Measurements from ENCODE around the gene FAM162A. TPM values are rescaled to one million over a fixed set of nuclear protein-coding genes. Genes with fewer than 3 reads are reported as not detected.

Gene FAM162A, protein sequence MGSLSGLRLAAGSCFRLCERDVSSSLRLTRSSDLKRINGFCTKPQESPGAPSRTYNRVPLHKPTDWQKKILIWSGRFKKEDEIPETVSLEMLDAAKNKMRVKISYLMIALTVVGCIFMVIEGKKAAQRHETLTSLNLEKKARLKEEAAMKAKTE
- 141 TPM for total RNA-seq
- long read RNA-seq, transcript FAM162A-203 (5 exons, 3,052 nt): major isoform, 125 of 140 reads
- long read RNA-seq, partial matches to known transcripts: 1 of 140 reads
- long read RNA-seq, other reads (novel, unspliced or antisense): 14 of 140 reads

DNA sequence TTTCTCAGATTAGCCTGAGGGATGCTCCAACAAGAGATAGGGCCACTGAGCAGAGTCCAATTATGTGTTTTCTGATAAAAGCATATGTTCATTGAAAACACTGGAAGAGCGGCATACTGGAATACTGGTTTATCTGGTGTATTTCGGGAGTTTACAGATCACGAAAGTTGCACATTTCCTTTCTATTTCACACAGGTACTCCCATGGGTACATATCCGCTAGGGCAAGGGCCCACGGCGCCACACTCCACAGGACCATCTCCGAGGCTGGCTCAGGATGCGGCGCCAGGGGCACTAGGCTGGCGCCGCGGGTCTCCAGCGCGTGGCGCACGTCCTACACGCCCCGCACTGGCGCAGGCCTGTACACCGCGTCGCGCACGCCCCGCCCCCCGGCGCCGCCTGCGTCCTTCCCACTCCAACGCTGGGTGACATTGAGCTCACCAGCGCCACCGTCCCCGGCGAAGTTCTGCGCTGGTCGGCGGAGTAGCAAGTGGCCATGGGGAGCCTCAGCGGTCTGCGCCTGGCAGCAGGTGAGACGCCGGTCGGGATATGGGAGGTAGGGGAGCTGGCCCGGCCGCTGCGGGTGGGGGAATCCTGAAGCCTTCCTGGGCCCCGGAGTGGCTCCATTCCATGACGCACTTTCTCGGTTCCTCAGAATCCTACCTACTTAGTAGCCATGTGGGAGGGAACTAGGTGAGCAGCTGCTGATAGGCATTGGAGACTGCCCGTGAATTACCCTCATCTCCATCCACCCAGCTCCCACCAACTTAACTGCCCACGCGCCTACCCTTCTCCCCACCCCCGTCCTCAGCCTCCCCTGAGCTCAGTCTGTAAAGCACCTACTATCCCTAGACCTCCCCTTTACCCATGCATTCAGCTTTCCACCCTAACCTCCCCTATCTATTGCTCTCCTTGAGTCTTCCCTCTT is at the start of gene FAM162A:
FAM162A (plus strand) TSS at position 412 of the 927 bp plus-strand sequence; CDS start at position 496, 84 bp downstream.
- H3K36me3 ChIP-seq: peaks cover 14% of the 10 kb centered on the region
- TF ChIP-seq, protein P1, sequence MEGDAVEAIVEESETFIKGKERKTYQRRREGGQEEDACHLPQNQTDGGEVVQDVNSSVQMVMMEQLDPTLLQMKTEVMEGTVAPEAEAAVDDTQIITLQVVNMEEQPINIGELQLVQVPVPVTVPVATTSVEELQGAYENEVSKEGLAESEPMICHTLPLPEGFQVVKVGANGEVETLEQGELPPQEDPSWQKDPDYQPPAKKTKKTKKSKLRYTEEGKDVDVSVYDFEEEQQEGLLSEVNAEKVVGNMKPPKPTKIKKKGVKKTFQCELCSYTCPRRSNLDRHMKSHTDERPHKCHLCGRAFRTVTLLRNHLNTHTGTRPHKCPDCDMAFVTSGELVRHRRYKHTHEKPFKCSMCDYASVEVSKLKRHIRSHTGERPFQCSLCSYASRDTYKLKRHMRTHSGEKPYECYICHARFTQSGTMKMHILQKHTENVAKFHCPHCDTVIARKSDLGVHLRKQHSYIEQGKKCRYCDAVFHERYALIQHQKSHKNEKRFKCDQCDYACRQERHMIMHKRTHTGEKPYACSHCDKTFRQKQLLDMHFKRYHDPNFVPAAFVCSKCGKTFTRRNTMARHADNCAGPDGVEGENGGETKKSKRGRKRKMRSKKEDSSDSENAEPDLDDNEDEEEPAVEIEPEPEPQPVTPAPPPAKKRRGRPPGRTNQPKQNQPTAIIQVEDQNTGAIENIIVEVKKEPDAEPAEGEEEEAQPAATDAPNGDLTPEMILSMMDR (IDR thresholded peaks at IDR 0.05; ENCODE audit: borderline replicate concordance): peak; percentile 69
- intact Hi-C loops (cut with micrococcal nuclease): no loop called here
- peaks cover 52% of the 10 kb centered on the region for H3K4me1 ChIP-seq
- peak within 1 kb of the TSS; percentile 92 for H3K27ac ChIP-seq (replicated peaks)
- DNase-seq: peak; percentile 95
- H3K27me3 ChIP-seq (ENCODE audit: low read depth): no peaks in the 10 kb centered on the region
- no peaks in the 10 kb centered on the region for H3K9me3 ChIP-seq (replicated peaks)
- peak within 1 kb of the TSS; percentile 90 for H3K4me3 ChIP-seq

DNA sequence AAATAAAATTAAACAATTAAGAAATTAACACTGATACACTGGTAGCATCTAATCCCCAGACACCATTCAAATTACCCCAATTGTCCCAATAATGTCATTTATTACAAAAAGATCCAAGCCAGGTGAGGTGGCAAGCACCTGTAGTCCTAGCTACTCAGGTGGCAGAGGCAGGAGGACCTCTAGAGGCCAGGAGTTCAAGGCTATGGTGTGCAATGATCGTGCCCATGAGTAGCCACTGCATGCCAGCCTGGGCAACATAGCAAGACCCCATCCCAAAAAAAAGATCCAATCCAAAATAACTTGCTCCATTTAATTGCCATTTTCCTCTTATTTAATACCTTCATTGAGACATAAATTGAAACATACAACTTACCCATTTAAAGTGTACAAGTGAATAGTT is 41.2 kb upstream of the FAM162A start:
- intact Hi-C loops (cut with micrococcal nuclease): no loop called here
- DNase-seq: no peak
- no peaks in the 10 kb centered on the region for H3K36me3 ChIP-seq

GRCh38 chr3:122343654-122344053 is 40.3 kb upstream of the FAM162A start:
- no peaks in the 10 kb centered on the region for H3K36me3 ChIP-seq
- DNase-seq: no peak
- intact Hi-C loops (cut with micrococcal nuclease): no loop called here
- no peaks in the 10 kb centered on the region for H3K4me1 ChIP-seq
- TF ChIP-seq, protein P1 (IDR thresholded peaks at IDR 0.05; ENCODE audit: borderline replicate concordance): no peak
- no peak overlapping the region for H3K27ac ChIP-seq (replicated peaks)
- H3K4me3 ChIP-seq: no peak overlapping the region
- no peaks in the 10 kb centered on the region for H3K27me3 ChIP-seq (ENCODE audit: low read depth)
- H3K9me3 ChIP-seq (replicated peaks): no peaks in the 10 kb centered on the region

More for the DNA sequence above, 41.2 kb upstream of the FAM162A start:
- H3K4me1 ChIP-seq: no peaks in the 10 kb centered on the region
- H3K27me3 ChIP-seq (ENCODE audit: low read depth): no peaks in the 10 kb centered on the region
- no peaks in the 10 kb centered on the region for H3K9me3 ChIP-seq (replicated peaks)
- no peak overlapping the region for H3K4me3 ChIP-seq
- no peak overlapping the region for H3K27ac ChIP-seq (replicated peaks)
- TF ChIP-seq, protein P1 (IDR thresholded peaks at IDR 0.05; ENCODE audit: borderline replicate concordance): no peak

GRCh38 chr3:122349171-122349570 is 34.8 kb upstream of the FAM162A start:
- Histone ChIP-seq H3K27me3 (ENCODE audit: low read depth) (no peaks in the 10 kb centered on the region), H3K27ac (replicated peaks) (no peak overlapping the region), H3K4me1 (no peaks in the 10 kb centered on the region), H3K9me3 (replicated peaks) (no peaks in the 10 kb centered on the region), H3K4me3 (no peak overlapping the region), H3K36me3 (no peaks in the 10 kb centered on the region)
- TF ChIP-seq, protein P1 (IDR thresholded peaks at IDR 0.05; ENCODE audit: borderline replicate concordance): no peak
- no peak for DNase-seq
- intact Hi-C loops (cut with micrococcal nuclease): no loop called here

- no peaks in the 10 kb centered on the region for H3K36me3 ChIP-seq
- H3K4me1 ChIP-seq: no peaks in the 10 kb centered on the region
- H3K4me3 ChIP-seq: no peak overlapping the region
- no peak for DNase-seq
- intact Hi-C loops (cut with micrococcal nuclease): no loop called here
- no peaks in the 10 kb centered on the region for H3K27me3 ChIP-seq (ENCODE audit: low read depth)
- no peaks in the 10 kb centered on the region for H3K9me3 ChIP-seq (replicated peaks)
- H3K27ac ChIP-seq (replicated peaks): no peak overlapping the region
- TF ChIP-seq, protein P1 (IDR thresholded peaks at IDR 0.05; ENCODE audit: borderline replicate concordance): no peak
Measured at GRCh38 chr3:122350814-122351418, 33.1 kb upstream of the FAM162A start.
